GM12878 (cell line): ENCODE results near the gene DCC. TPM values are rescaled to one million over a fixed set of nuclear protein-coding genes. Genes with fewer than 3 reads are reported as not detected.

Experiments used
- ATAC-seq: fragments of 200-7000 bp; cut with Tn5 transposase; 3 replicates; pipeline ENCODE4 v1.9.1; 2020; ENCODE audit warnings: mild to moderate bottlenecking, moderate library complexity
- BruUV-seq: library from RNA; stranded (reverse); fragments of 400-500 nt; replicated peaks from 2 replicates; lab custom pipeline; 2021; lab: Mats Ljungman, UMichigan
- CTCF ChIA-PET: fragments of 300-600 bp; sonication (Branson Sonifier 250); formaldehyde crosslinking; extraction: SDS; loops from one replicate; lab custom pipeline; 2021; ENCODE audit warnings: inconsistent platforms; lab: Yijun Ruan, JAX
- POLR2A ChIA-PET: fragments of 350-600 bp; formaldehyde crosslinking; extraction: SDS; loops from one replicate; lab custom pipeline; 2021; ENCODE audit warnings: inconsistent platforms; lab: Charles Lee
- RAD21 ChIA-PET: fragments of 300-600 bp; sonication (Branson Sonifier 250); formaldehyde crosslinking; loops from one replicate; lab custom pipeline; 2023; ENCODE audit warnings: antibody characterized with exemption; ENCODE audit not compliant: unreplicated experiment; lab: Charles Lee
- SMC1A ChIA-PET: fragments of 300-600 bp; sonication (Branson Sonifier 250); formaldehyde crosslinking; loops from one replicate; lab custom pipeline; 2023; ENCODE audit not compliant: unreplicated experiment, uncharacterized antibody; lab: Charles Lee
- DNase-seq: peaks from one replicate; pipeline ENCODE4 v3.0.0-alpha.2; 2011; ENCODE audit warnings: low read depth, low spot score
- FAIRE-seq: peaks from 3 replicates; lab custom pipeline; 2011; peaks lifted over from hg19 to GRCh38; lab: Jason Lieb, UNC
- H2AFZ ChIP-seq: 2 replicates; pipeline ENCODE4 v1.6.0; 2011; ENCODE audit warnings: low read depth, low read length, control low read depth; ENCODE audit not compliant: control insufficient read depth
- H3K27ac ChIP-seq: 2 replicates; pipeline ENCODE4 v1.5.1; 2011; ENCODE audit warnings: control low read depth; ENCODE audit not compliant: control insufficient read depth, insufficient read depth
- H3K27me3 ChIP-seq, 2 experiments: replicated peaks in 1 of 2; 2 replicates each; pipeline versions ENCODE4 v1.6.0 to v1.6.1; 2011; ENCODE audit warnings: low read length in 1 of 2; ENCODE audit not compliant: control insufficient read depth in 2 of 2, insufficient read depth in 2 of 2
- H3K36me3 ChIP-seq, 2 experiments: 2 replicates each; pipeline ENCODE4 v1.5.1; 2011; ENCODE audit warnings: low read length in 1 of 2; ENCODE audit not compliant: control insufficient read depth in 2 of 2, insufficient read depth in 2 of 2
- H3K4me1 ChIP-seq: 2 replicates; pipeline ENCODE4 v1.6.1; 2011; ENCODE audit warnings: mild to moderate bottlenecking, low read length, moderate library complexity, mixed read lengths; ENCODE audit not compliant: control insufficient read depth, insufficient read depth
- H3K4me2 ChIP-seq: 2 replicates; pipeline ENCODE4 v1.6.0; 2011; ENCODE audit warnings: control low read depth; ENCODE audit not compliant: control insufficient read depth, insufficient read depth
- H3K4me3 ChIP-seq: fragments of 200-600 bp; sonication (generic); 2 replicates; pipeline ENCODE4 v1.5.1; 2016
- H3K79me2 ChIP-seq: 2 replicates; pipeline ENCODE4 v1.6.0; 2011; ENCODE audit warnings: low read length; ENCODE audit not compliant: control insufficient read depth, insufficient read depth
- H3K9ac ChIP-seq: 2 replicates; pipeline ENCODE4 v1.8.0; 2011; ENCODE audit warnings: low read length, control low read depth, mixed read lengths; ENCODE audit not compliant: control insufficient read depth, insufficient read depth
- H3K9me3 ChIP-seq: replicated peaks from 3 replicates; pipeline ENCODE4 v1.5.1; 2011; ENCODE audit warnings: mild to moderate bottlenecking, low read length; ENCODE audit not compliant: control insufficient read depth, insufficient read depth
- H4K20me1 ChIP-seq: 2 replicates; pipeline ENCODE4 v1.6.0; 2011; ENCODE audit not compliant: control insufficient read depth, insufficient read depth
- ATF3 ChIP-seq: IDR thresholded peaks from 2 replicates; pipeline ENCODE4 v1.6.1; 2011; ENCODE audit warnings: low read depth, mild to moderate bottlenecking, low read length, moderate library complexity, borderline replicate concordance; ENCODE audit errors: extremely low read depth
- CBX3 ChIP-seq: fragments of 200-600 bp; sonication (generic); IDR thresholded peaks from 2 replicates; pipeline ENCODE4 v1.6.1; 2016; ENCODE audit warnings: low read depth, borderline replicate concordance
- CEBPB ChIP-seq, 2 experiments: fragments of 150-350 bp in 1 of 2; IDR thresholded peaks; 2 replicates each; pipeline ENCODE4 v1.6.1; 2012 to 2014; ENCODE audit warnings: low read depth in 2 of 2, low read length in 2 of 2, borderline replicate concordance in 1 of 2, inconsistent platforms in 1 of 2
- ETV6 ChIP-seq, 2 experiments: fragments of 450-650 bp in 1 of 2; IDR thresholded peaks in 1 of 2; conservative IDR thresholded peaks in 1 of 2; 2 replicates each; pipeline ENCODE4 v1.6.1; 2014; ENCODE audit warnings: antibody characterized with exemption in 1 of 2, borderline replicate concordance in 1 of 2, low read depth in 1 of 2, mild to moderate bottlenecking in 1 of 2, moderate library complexity in 1 of 2
- FOXM1 ChIP-seq: IDR thresholded peaks from 2 replicates; pipeline ENCODE4 v1.6.1; 2012; ENCODE audit warnings: low read depth, mild to moderate bottlenecking, inconsistent platforms, low read length, moderate library complexity
- NBN ChIP-seq: fragments of 450-650 bp; IDR thresholded peaks from 2 replicates; pipeline ENCODE4 v1.6.1; 2016
- RELA ChIP-seq: fragments of 450-650 bp; IDR thresholded peaks from 2 replicates; pipeline ENCODE4 v1.8.0; 2014; ENCODE audit warnings: borderline replicate concordance; ENCODE audit not compliant: partially characterized antibody
- ZBTB11 ChIP-seq: fragments of 450-650 bp; formaldehyde crosslinking; IDR thresholded peaks from 2 replicates; pipeline ENCODE4 v1.5.0; 2022; ENCODE audit warnings: mild to moderate bottlenecking, missing genetic modification characterization
- WGBS: methylation state at CpG from one replicate; pipeline ENCODE4 v1.1.6; 2016; ENCODE audit warnings: low lambda C conversion rate; ENCODE audit not compliant: insufficient replicate concordance, insufficient coverage; ENCODE audit errors: missing lambda C conversion rate; 5-methylcytosine and 5-hydroxymethylcytosine counted together
- in situ Hi-C: fragments of 300-500 bp; cut with MboI; formaldehyde crosslinking; loops from 9 replicates; pipeline ENCODE4 v1.14.3; 2018; ENCODE audit warnings: mixed read lengths
- intact Hi-C: fragments of 100-400 bp; cut with micrococcal nuclease; formaldehyde crosslinking; loops from one replicate; pipeline ENCODE4 v1.14.2; 2022; ENCODE audit not compliant: unreplicated experiment
- polyA plus RNA-seq, 11 experiments: library from polyadenylated mRNA; depleted of rRNA in 4 of 11; unstranded in 6 of 11; stranded (reverse) in 5 of 11; fragments of >200 nt; fragmentation: Nextera tagmentation in 4 of 11; fragmentation: Illumina TruSeq in 1 of 11; extraction: Ambion mirVana in 4 of 11; extraction: Trizol in 1 of 11; gene quantifications; 1 replicate in 1 of 11; 2 replicates in 10 of 11; pipeline versions ENCODE4 v1.2.1 to v1.2.3, GENCODE V29; 2011 to 2016; ENCODE audit warnings: inconsistent platforms in 2 of 11, missing spikeins in 2 of 11, low read depth in 1 of 11
- total RNA-seq, 4 experiments: library from RNA; depleted of rRNA in 3 of 4; stranded (reverse); fragments of >200 nt in 3 of 4; fragmentation: Illumina TruSeq in 1 of 4; extraction: Trizol in 1 of 4; gene quantifications; 2 replicates each; pipeline versions ENCODE4 v1.2.1 to v1.2.3, GENCODE V29; 2013 to 2021

The DCC gene
- total and polyA plus RNA-seq, 10 of the 15 experiments (the other 5 are each of a cell fraction or from before 2014, with no cell fraction given) = 0.01 TPM; not detected in 9

- CTCF ChIA-PET = no interaction called here
Observed at GRCh38 chr18:52948868-52949444, 609.0 kb downstream of the DCC start.

More at GRCh38 chr18:52948868-52949444, 609.0 kb downstream of the DCC start:
- BruUV-seq = no TSS peak
- Histone ChIP-seq H3K4me1 (no peaks in the 10 kb centered on the region), H3K36me3 (no peaks in the 10 kb centered on the region), H3K4me2 (no peak overlapping the region), H3K27ac (no peak overlapping the region), H3K79me2 (no peaks in the 10 kb centered on the region), H3K4me3 (no peak overlapping the region), H3K9ac (no peak overlapping the region), H2AFZ (no peak overlapping the region), H3K27me3 (no peaks in the 10 kb centered on the region), H3K9me3 (no peaks in the 10 kb centered on the region), H4K20me1 (no peaks in the 10 kb centered on the region)
- no peak for DNase-seq
- no peak for TF ChIP-seq NBN
- no peak for TF ChIP-seq ETV6 (conservative IDR thresholded peaks at IDR 0.05 in 1 of 2, IDR thresholded peaks at IDR 0.05 in 1 of 2; ENCODE audit: borderline replicate concordance in 1 of 2, low read depth in 1 of 2)
- no peak for TF ChIP-seq ATF3
- TF ChIP-seq ZBTB11 (CRISPR knock-in tag) = no peak
- no peak for TF ChIP-seq RELA
- no peak for TF ChIP-seq CEBPB (IDR thresholded peaks at IDR 0.05; ENCODE audit: borderline replicate concordance in 1 of 2, low read depth in 2 of 2, low read length in 2 of 2)
- TF ChIP-seq FOXM1 = no peak
- no peak for TF ChIP-seq CBX3
- SMC1A ChIA-PET = no interaction called here
- in situ Hi-C loops (no loop called here), intact Hi-C loops (no loop called here)
- RAD21 ChIA-PET = no interaction called here
- FAIRE-seq = no peak
- POLR2A ChIA-PET = no interaction called here
- ATAC-seq = no peak
- 73% methylated on average over 1 of the region's 1 CpG for WGBS
